HepG2 (cell line): ENCODE data around the gene KCNT1. TPM values are rescaled to one million over a fixed set of nuclear protein-coding genes. Genes with fewer than 3 reads are reported as not detected.

Source experiments
- ATAC-seq: fragments of 200-7000 bp; cut with Tn5 transposase; 3 replicates; pipeline ENCODE4 v1.9.1; 2020; ENCODE audit warnings: mild to moderate bottlenecking, moderate library complexity
- BruUV-seq: library from RNA; stranded (reverse); fragments of 400-500 nt; replicated peaks from 2 replicates; lab custom pipeline; 2021; lab: Mats Ljungman, UMichigan
- CTCF ChIA-PET: fragments of 300-600 bp; formaldehyde crosslinking; extraction: SDS; loops from one replicate; lab custom pipeline; 2021; ENCODE audit warnings: low total read pairs, inconsistent platforms, low intra/inter-chr PET ratio; lab: Yijun Ruan, JAX
- POLR2A ChIA-PET: fragments of 350-600 bp; sonication (Branson Sonifier 250); formaldehyde crosslinking; loops from one replicate; lab custom pipeline; 2020; ENCODE audit warnings: antibody characterized with exemption, inconsistent platforms; lab: Yijun Ruan, JAX
- DNase-seq: peaks from one replicate; pipeline ENCODE4 v3.0.0-alpha.2; 2015; ENCODE audit warnings: low spot score
- FAIRE-seq: peaks from 3 replicates; lab custom pipeline; 2011; peaks lifted over from hg19 to GRCh38; lab: Jason Lieb, UNC
- H2AFZ ChIP-seq: one replicate; pipeline ENCODE4 v1.6.1; 2011; ENCODE audit warnings: low read length, inconsistent platforms
- H3K27ac ChIP-seq: fragments of 300-600 bp; 3 replicates; pipeline ENCODE4 v1.8.0; 2011; ENCODE audit warnings: mixed run types, mild to moderate bottlenecking, mixed read lengths, low read length, inconsistent platforms; ENCODE audit not compliant: insufficient read depth; ENCODE audit errors: extremely low read length
- H3K27me3 ChIP-seq, 2 experiments: fragments of 200-600 bp in 1 of 2; 2 replicates in 1 of 2; 3 replicates in 1 of 2; pipeline versions ENCODE4 v1.6.0 to v1.8.0; 2011; ENCODE audit warnings: low read length in 2 of 2, mild to moderate bottlenecking in 2 of 2, moderate library complexity in 2 of 2, inconsistent platforms in 1 of 2; ENCODE audit not compliant: insufficient read depth in 2 of 2, control insufficient read depth in 1 of 2
- H3K36me3 ChIP-seq, 2 experiments: fragments of 200-600 bp in 1 of 2; replicated peaks in 1 of 2; 2 replicates in 1 of 2; 3 replicates in 1 of 2; pipeline versions ENCODE4 v1.5.1 to v1.8.0; 2011; ENCODE audit warnings: low read length in 2 of 2, inconsistent platforms in 1 of 2; ENCODE audit not compliant: insufficient read depth in 2 of 2, control insufficient read depth in 1 of 2
- H3K4me1 ChIP-seq: 2 replicates; pipeline ENCODE4 v1.5.1; 2012; ENCODE audit warnings: low read length, inconsistent platforms; ENCODE audit not compliant: insufficient read depth
- H3K4me2 ChIP-seq: 2 replicates; pipeline ENCODE4 v1.6.0; 2011; ENCODE audit warnings: low read depth, low read length, inconsistent platforms
- H3K4me3 ChIP-seq, 3 experiments: fragments of 200-600 bp in 1 of 3; sonication (generic), shearing (Covaris generic) in 1 of 3; replicated peaks in 1 of 3; 2 replicates each; pipeline ENCODE4 v1.5.1; 2011 to 2016; ENCODE audit warnings: low read length in 3 of 3, inconsistent platforms in 2 of 3, low read depth in 2 of 3, mild to moderate bottlenecking in 2 of 3, control low read depth in 1 of 3, mixed read lengths in 1 of 3; ENCODE audit not compliant: insufficient read depth in 1 of 3
- H3K79me2 ChIP-seq: one replicate; pipeline ENCODE4 v1.6.1; 2011; ENCODE audit warnings: low read length, inconsistent platforms; ENCODE audit not compliant: insufficient read depth
- H3K9ac ChIP-seq: 2 replicates; pipeline ENCODE4 v1.6.0; 2011; ENCODE audit warnings: mild to moderate bottlenecking, low read depth, low read length, inconsistent platforms; ENCODE audit not compliant: insufficient read depth
- H3K9me3 ChIP-seq: 2 replicates; pipeline ENCODE4 v1.5.1; 2012; ENCODE audit warnings: mild to moderate bottlenecking, low read length
- H4K20me1 ChIP-seq: 2 replicates; pipeline ENCODE4 v1.6.0; 2011; ENCODE audit warnings: inconsistent platforms, mild to moderate bottlenecking, low read length, moderate library complexity; ENCODE audit not compliant: insufficient read depth
- CBFB ChIP-seq: sonication (generic); formaldehyde crosslinking; IDR thresholded peaks from 2 replicates; pipeline ENCODE4 v1.4.0; 2020; ENCODE audit warnings: missing genetic modification reagents
- GABPB1 ChIP-seq: IDR thresholded peaks from 2 replicates; pipeline ENCODE4 v1.6.1; 2016; ENCODE audit warnings: mild to moderate bottlenecking, missing genetic modification reagents, moderate library complexity, missing compliant biosample characterization
- GPN1 ChIP-seq: sonication (generic); formaldehyde crosslinking; IDR thresholded peaks from 2 replicates; pipeline ENCODE4 v1.5.1; 2020; ENCODE audit warnings: missing genetic modification reagents, borderline replicate concordance
- RXRA ChIP-seq: sonication (generic); formaldehyde crosslinking; IDR thresholded peaks from 2 replicates; pipeline ENCODE4 v1.5.1; 2020; ENCODE audit warnings: missing genetic modification reagents
- SMAD1 ChIP-seq: sonication (generic); formaldehyde crosslinking; IDR thresholded peaks from 2 replicates; pipeline ENCODE4 v1.4.0; 2020; ENCODE audit warnings: missing genetic modification reagents, low read depth, mild to moderate bottlenecking, borderline replicate concordance
- ZNF17 ChIP-seq: sonication (generic); formaldehyde crosslinking; IDR thresholded peaks from 2 replicates; pipeline ENCODE4 v1.5.0; 2020; ENCODE audit warnings: mild to moderate bottlenecking, missing genetic modification reagents
- ZNF737 ChIP-seq: sonication (generic); formaldehyde crosslinking; IDR thresholded peaks from 2 replicates; pipeline ENCODE4 v1.5.0; 2020; ENCODE audit warnings: missing genetic modification reagents, mild to moderate bottlenecking, borderline replicate concordance
- ZNF879 ChIP-seq: sonication (generic); formaldehyde crosslinking; IDR thresholded peaks from 2 replicates; pipeline ENCODE4 v1.8.1; 2023; ENCODE audit warnings: missing genetic modification reagents
- WGBS: methylation state at CpG from one replicate; pipeline ENCODE4 v1.1.6; 2017; ENCODE audit warnings: low lambda C conversion rate; 5-methylcytosine and 5-hydroxymethylcytosine counted together
- in situ Hi-C: cut with HindIII; loops from 2 replicates; pipeline ENCODE4 v1.10.0; 2017; ENCODE audit warnings: low pct_unique_long_range_greater_than_20kb; ENCODE audit not compliant: extremely low pct_ligation_motif_present
- intact Hi-C: fragments of 100-400 bp; cut with micrococcal nuclease; formaldehyde crosslinking; loops from one replicate; pipeline ENCODE4 v1.10.0; 2022; ENCODE audit not compliant: unreplicated experiment
- polyA plus RNA-seq, 8 experiments: library from polyadenylated mRNA; depleted of rRNA in 3 of 8; stranded (reverse) in 7 of 8; unstranded in 1 of 8; fragments of >200 nt; fragmentation: Illumina TruSeq in 4 of 8; extraction: Trizol in 4 of 8; gene quantifications; 2 replicates each; pipeline versions ENCODE4 v1.2.1 to v1.2.3, GENCODE V29; 2011 to 2016; ENCODE audit warnings: low read depth in 4 of 8, missing spikeins in 1 of 8, mixed read lengths in 1 of 8; ENCODE audit not compliant: insufficient read depth in 1 of 8
- total RNA-seq, 5 experiments: library from RNA; depleted of rRNA; stranded (reverse); fragments of >200 nt; fragmentation: Illumina TruSeq; extraction: Trizol; gene quantifications; 2 replicates each; pipeline ENCODE4 v1.2.3, GENCODE V29; 2016; ENCODE audit warnings: low read depth in 1 of 5
- TF ChIP-seq, protein P1 (sequence below): sonication (generic); formaldehyde crosslinking; IDR thresholded peaks from 2 replicates; pipeline ENCODE4 v1.5.1; 2020; ENCODE audit warnings: mild to moderate bottlenecking, missing genetic modification reagents
- TF ChIP-seq, protein P2 (sequence below): IDR thresholded peaks from 2 replicates; pipeline ENCODE4 v1.6.1; 2016; ENCODE audit warnings: low read depth, borderline replicate concordance

Gene KCNT1
- total and polyA plus RNA-seq, 2 of the 13 experiments (the other 11 are each of a cell fraction or from before 2014, with no cell fraction given), result not detected

DNA sequence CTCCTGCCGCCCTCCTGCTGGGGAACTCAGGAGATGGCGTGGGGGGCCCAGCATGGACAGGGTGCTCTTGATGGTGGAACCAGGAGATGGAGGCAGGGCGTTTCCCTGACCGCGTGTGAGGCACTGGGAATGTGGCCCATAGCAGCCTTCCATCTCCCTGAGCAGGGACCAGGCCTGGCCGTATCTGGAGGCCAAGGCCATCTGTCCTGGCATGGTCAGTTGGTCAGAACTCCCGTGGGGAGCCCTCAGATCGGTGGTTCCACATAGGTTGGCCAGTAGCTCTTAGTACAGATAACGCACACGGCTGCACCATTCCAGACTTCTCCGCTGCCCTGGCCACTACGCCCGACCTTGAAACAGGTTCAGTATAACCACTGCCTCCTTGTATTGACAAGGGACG, 77.6 kb downstream of the KCNT1 start (continued):
- no peak for TF ChIP-seq ZNF737 (CRISPR knock-in tag)

DNA sequence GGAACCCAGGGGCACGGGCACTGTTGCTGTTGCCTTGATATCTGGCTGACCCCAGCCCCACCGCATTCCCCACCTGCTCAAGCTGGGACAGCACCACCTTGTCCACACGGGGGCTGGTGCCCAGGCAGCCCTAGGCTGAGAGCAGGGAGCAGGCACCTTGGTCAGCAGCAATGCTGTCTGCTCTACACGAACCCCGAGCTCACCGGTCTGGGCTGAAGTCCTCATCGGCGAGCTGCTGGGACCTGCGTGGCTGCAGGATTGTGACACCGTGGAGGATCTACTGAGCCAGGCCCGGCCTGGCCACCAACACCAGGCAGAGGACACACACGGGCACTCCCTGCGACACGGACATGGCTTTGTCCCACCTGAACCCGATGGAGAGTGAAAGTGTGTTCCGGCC, 78.1 kb downstream of the KCNT1 start:
- 13% methylated on average over 6 of the region's 16 CpGs for WGBS
- CTCF ChIA-PET, result no interaction called here
- POLR2A ChIA-PET, result no interaction called here

DNA sequence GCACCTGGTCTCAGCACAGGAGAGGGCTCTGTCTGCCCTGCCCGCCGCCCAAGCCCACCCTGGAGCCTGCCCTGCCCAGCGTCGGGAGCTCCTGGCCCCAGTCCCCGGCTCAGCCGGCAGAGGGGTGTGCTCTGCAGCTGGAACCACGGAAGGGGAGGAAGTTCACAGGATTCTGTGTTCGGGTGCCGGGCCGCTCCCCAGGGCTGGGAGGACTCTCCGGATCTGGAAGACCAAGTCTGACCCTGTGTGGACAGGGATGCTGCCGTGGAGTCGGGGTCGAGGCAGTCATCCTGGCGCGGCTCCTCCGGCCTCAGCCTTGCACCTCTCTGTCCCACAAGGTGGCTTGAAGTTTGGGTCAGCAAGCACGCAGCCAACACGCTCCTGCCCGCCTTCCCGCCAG, 78.6 kb downstream of the KCNT1 start:
- peak; percentile 32 for ATAC-seq
- intact Hi-C loops (no loop called here), in situ Hi-C loops (no loop called here)
- no peaks in the 10 kb centered on the region for H3K4me1 ChIP-seq
- CTCF ChIA-PET, result no interaction called here
- no TSS peak for BruUV-seq
- no peaks in the 10 kb centered on the region for H3K9me3 ChIP-seq
- H3K9ac ChIP-seq, result no peak overlapping the region
- H3K79me2 ChIP-seq, result no peaks in the 10 kb centered on the region
- H3K4me2 ChIP-seq, result no peak overlapping the region
- WGBS, result 60% methylated on average over 2 of the region's 21 CpGs
- no peaks in the 10 kb centered on the region for H4K20me1 ChIP-seq
- peaks cover 22 to 79% of the 10 kb centered on the region in 2 experiments for H3K27me3 ChIP-seq
- no peak overlapping the region for H3K4me3 ChIP-seq
- POLR2A ChIA-PET, result no interaction called here
- no peak overlapping the region for H3K27ac ChIP-seq
- no peaks in the 10 kb centered on the region for H3K36me3 ChIP-seq
- FAIRE-seq, result no peak
- DNase-seq, result no peak
- H2AFZ ChIP-seq, result no peak overlapping the region
- TF ChIP-seq, protein P1, sequence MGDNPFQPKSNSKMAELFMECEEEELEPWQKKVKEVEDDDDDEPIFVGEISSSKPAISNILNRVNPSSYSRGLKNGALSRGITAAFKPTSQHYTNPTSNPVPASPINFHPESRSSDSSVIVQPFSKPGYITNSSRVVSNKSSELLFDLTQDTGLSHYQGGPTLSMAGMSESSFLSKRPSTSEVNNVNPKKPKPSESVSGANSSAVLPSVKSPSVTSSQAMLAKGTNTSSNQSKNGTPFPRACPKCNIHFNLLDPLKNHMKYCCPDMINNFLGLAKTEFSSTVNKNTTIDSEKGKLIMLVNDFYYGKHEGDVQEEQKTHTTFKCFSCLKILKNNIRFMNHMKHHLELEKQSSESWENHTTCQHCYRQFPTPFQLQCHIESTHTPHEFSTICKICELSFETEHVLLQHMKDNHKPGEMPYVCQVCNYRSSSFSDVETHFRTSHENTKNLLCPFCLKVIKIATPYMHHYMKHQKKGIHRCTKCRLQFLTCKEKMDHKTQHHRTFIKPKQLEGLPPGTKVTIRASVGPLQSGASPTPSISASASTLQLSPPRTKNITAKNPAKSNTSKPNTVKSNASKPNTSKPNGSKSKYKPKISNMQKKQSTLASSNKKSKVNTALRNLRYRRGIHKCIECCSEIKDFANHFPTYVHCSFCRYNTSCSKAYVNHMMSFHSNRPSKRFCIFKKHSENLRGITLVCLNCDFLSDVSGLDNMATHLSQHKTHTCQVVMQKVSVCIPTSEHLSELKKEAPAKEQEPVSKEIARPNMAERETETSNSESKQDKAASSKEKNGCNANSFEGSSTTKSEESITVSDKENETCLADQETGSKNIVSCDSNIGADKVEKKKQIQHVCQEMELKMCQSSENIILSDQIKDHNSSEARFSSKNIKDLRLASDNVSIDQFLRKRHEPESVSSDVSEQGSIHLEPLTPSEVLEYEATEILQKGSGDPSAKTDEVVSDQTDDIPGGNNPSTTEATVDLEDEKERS (CRISPR knock-in tag), result no peak
- TF ChIP-seq ZNF17 (no peak), RXRA (CRISPR knock-in tag) (no peak), GPN1 (CRISPR knock-in tag) (no peak), CBFB (CRISPR knock-in tag) (no peak), GABPB1 (no peak)
- TF ChIP-seq, protein P2, sequence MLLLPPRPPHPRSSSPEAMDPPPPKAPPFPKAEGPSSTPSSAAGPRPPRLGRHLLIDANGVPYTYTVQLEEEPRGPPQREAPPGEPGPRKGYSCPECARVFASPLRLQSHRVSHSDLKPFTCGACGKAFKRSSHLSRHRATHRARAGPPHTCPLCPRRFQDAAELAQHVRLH, result no peak

More for the DNA sequence above, 78.1 kb downstream of the KCNT1 start:
- H4K20me1 ChIP-seq, result no peaks in the 10 kb centered on the region
- FAIRE-seq (no peak), DNase-seq (no peak), ATAC-seq (peak; percentile 37)
- no peak overlapping the region for H3K4me2 ChIP-seq
- in situ Hi-C loops (no loop called here), intact Hi-C loops (no loop called here)
- H2AFZ ChIP-seq, result no peak overlapping the region
- H3K9ac ChIP-seq, result no peak overlapping the region
- no peaks in the 10 kb centered on the region for H3K9me3 ChIP-seq
- no peaks in the 10 kb centered on the region for H3K4me1 ChIP-seq
- no peak overlapping the region for H3K27ac ChIP-seq
- no peaks in the 10 kb centered on the region for H3K79me2 ChIP-seq
- H3K27me3 ChIP-seq, result peaks cover 21 to 82% of the 10 kb centered on the region in 2 experiments
- TF ChIP-seq ZNF879 (CRISPR knock-in tag), result no peak
- TF ChIP-seq SMAD1 (CRISPR knock-in tag), result no peak
- H3K4me3 ChIP-seq, result no peak overlapping the region
- no peaks in the 10 kb centered on the region for H3K36me3 ChIP-seq
- BruUV-seq, result no TSS peak
